BJ (cell line): ENCODE results near the gene TNFRSF19. TPM values are rescaled to one million over a fixed set of nuclear protein-coding genes. Genes with fewer than 3 reads are reported as not detected.

Experiments
- CTCF ChIA-PET: fragments of 350-600 bp; formaldehyde crosslinking; extraction: SDS; loops from one replicate; lab custom pipeline; 2021; ENCODE audit warnings: antibody characterized with exemption, inconsistent platforms; lab: Yijun Ruan, JAX
- POLR2A ChIA-PET: fragments of 300-600 bp; sonication (Branson Sonifier 250); formaldehyde crosslinking; extraction: SDS; loops from one replicate; lab custom pipeline; 2021; ENCODE audit warnings: antibody characterized with exemption; lab: Charles Lee
- DNase-seq: peaks from one replicate; pipeline ENCODE4 v3.0.0-alpha.2; 2011; ENCODE audit warnings: low read depth
- H3K27me3 ChIP-seq: 2 replicates; pipeline ENCODE4 v1.6.0; 2011; ENCODE audit warnings: low read length; ENCODE audit not compliant: control insufficient read depth, insufficient read depth
- H3K36me3 ChIP-seq: 2 replicates; pipeline ENCODE4 v1.5.1; 2011; ENCODE audit warnings: low read length; ENCODE audit not compliant: control insufficient read depth, insufficient read depth
- H3K4me3 ChIP-seq: 2 replicates; pipeline ENCODE4 v1.5.1; 2011; ENCODE audit warnings: low read depth, mild to moderate bottlenecking, control low read depth, low read length
- CTCF ChIP-seq: IDR thresholded peaks from 2 replicates; pipeline ENCODE4 v1.5.1; 2011; ENCODE audit warnings: low read depth, mild to moderate bottlenecking, control low read depth, inconsistent platforms, low read length, moderate library complexity; ENCODE audit not compliant: insufficient read depth
- polyA plus RNA-seq: library from polyadenylated mRNA; depleted of rRNA; stranded (reverse); fragments of >200 nt; gene quantifications from 2 replicates; pipeline ENCODE4 v1.2.3, GENCODE V29; 2011

Gene TNFRSF19
- polyA plus RNA-seq, 1 experiment, result 14.8 TPM

GRCh38 chr13:23667750-23668149 lies 97.5 kb downstream of the TNFRSF19 start:
- POLR2A ChIA-PET, result no interaction called here
- no peak for TF ChIP-seq CTCF
- Histone ChIP-seq H3K36me3 (no peaks in the 10 kb centered on the region; the same call in 1 of the 2 replicates), H3K4me3 (no peak overlapping the region), H3K27me3 (no peaks in the 10 kb centered on the region)
- DNase-seq, result no peak
- CTCF ChIA-PET, result interaction anchor here (1.3 kb wide), 1 partner anchor 9 kb away, joined by 6 read pairs; no protein-coding TSS in a partner anchor

- CTCF ChIA-PET, result interaction anchor here (0.6 to 0.8 kb wide), 2 partner anchors 22 to 1703 kb away, joined by 3 read pairs; no protein-coding TSS in a partner anchor
- Histone ChIP-seq H3K36me3 (no peaks in the 10 kb centered on the region; the same call in 1 of the 2 replicates), H3K27me3 (no peaks in the 10 kb centered on the region), H3K4me3 (no peak overlapping the region)
- POLR2A ChIA-PET, result no interaction called here
- no peak for DNase-seq
- TF ChIP-seq CTCF, result no peak
Observed at GRCh38 chr13:23668562-23668961, 98.3 kb downstream of the TNFRSF19 start.

DNA sequence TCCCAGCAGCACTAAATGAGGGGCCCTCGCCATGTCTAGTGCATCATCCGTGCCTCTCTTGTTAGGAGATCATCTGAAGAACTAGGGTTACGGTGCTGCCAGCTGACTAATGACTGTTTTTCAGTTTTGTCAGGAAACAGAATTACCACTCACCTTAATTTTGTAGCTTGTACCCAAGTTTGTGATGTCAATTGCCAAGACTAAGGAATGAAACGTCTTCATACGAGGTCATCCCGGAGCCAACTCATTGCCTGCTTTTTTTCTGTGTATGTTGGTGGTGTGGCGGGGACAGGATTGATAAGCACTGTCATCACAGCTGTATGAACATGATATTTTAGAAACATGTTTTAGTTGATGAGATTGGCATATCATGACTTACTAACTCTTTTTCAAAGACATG lies 100.6 kb downstream of the TNFRSF19 start:
- Histone ChIP-seq H3K4me3 (no peak overlapping the region), H3K36me3 (no peaks in the 10 kb centered on the region; the same call in 1 of the 2 replicates), H3K27me3 (no peaks in the 10 kb centered on the region)
- no peak for TF ChIP-seq CTCF
- ChIA-PET CTCF (interaction anchor here (1.3 kb wide), 1 partner anchor 188 kb away, joined by 3 read pairs; no protein-coding TSS in a partner anchor), POLR2A (interaction anchor here (0.6 kb wide), 1 partner anchor 38 kb away, joined by 8 read pairs; no protein-coding TSS in a partner anchor)
- no peak for DNase-seq

- CTCF ChIA-PET, result interaction anchor here (1.2 to 1.3 kb wide), 2 partner anchors 20 to 187 kb away, joined by 3 read pairs; no protein-coding TSS in a partner anchor
- no peak for DNase-seq
Observed at GRCh38 chr13:23671377-23671776, 101.2 kb downstream of the TNFRSF19 start.

More at GRCh38 chr13:23671377-23671776, 101.2 kb downstream of the TNFRSF19 start:
- H3K4me3 ChIP-seq, result no peak overlapping the region
- no peak for TF ChIP-seq CTCF
- H3K36me3 ChIP-seq, result no peaks in the 10 kb centered on the region; the same call in 1 of the 2 replicates
- POLR2A ChIA-PET, result interaction anchor here (0.6 kb wide), 1 partner anchor 39 kb away, joined by 8 read pairs; no protein-coding TSS in a partner anchor
- no peaks in the 10 kb centered on the region for H3K27me3 ChIP-seq
